BE2C (cell line): ENCODE measurements around the gene LRIF1.

Source experiments
- DNase-seq: peaks from one replicate; pipeline ENCODE4 v3.0.0-alpha.2; 2020
- H3K27me3 ChIP-seq: fragments of 250-450 bp; sonication (Bioruptor Pico); 2 replicates; pipeline ENCODE4 v1.5.1; 2020; ENCODE audit warnings: mild to moderate bottlenecking
- H3K36me3 ChIP-seq: fragments of 250-450 bp; sonication (Bioruptor Pico); 2 replicates; pipeline ENCODE4 v1.5.1; 2020; ENCODE audit warnings: mild to moderate bottlenecking
- H3K4me1 ChIP-seq: fragments of 250-450 bp; sonication (Bioruptor Pico); 2 replicates; pipeline ENCODE4 v1.5.1; 2020
- H3K4me3 ChIP-seq: 2 replicates; pipeline ENCODE4 v1.5.1; 2011; ENCODE audit warnings: low read depth, low read length
- H3K9me3 ChIP-seq: fragments of 250-450 bp; sonication (Bioruptor Pico); 2 replicates; pipeline ENCODE4 v1.5.1; 2020
- CTCF ChIP-seq: IDR thresholded peaks from 2 replicates; pipeline ENCODE4 v1.5.1; 2012; ENCODE audit warnings: mild to moderate bottlenecking, low read depth, low read length

Gene LRIF1

GRCh38 chr1:110914676-110915075 is 49.0 kb downstream of the LRIF1 start:
- TF ChIP-seq CTCF: no peak
- Histone ChIP-seq H3K9me3 (no peaks in the 10 kb centered on the region), H3K4me1 (no peaks in the 10 kb centered on the region), H3K27me3 (no peaks in the 10 kb centered on the region; the same call in 1 of the 2 replicates), H3K36me3 (no peaks in the 10 kb centered on the region), H3K4me3 (no peak overlapping the region)
- DNase-seq: no peak

- Histone ChIP-seq H3K9me3 (no peaks in the 10 kb centered on the region), H3K36me3 (no peaks in the 10 kb centered on the region)
Observed at GRCh38 chr1:110912784-110913183, 50.9 kb downstream of the LRIF1 start.

GRCh38 chr1:110903853-110904500 is 59.7 kb downstream of the LRIF1 start:
- DNase-seq: no peak
- H3K9me3 ChIP-seq: no peaks in the 10 kb centered on the region
- no peaks in the 10 kb centered on the region for H3K4me1 ChIP-seq
- no peak for TF ChIP-seq CTCF
- no peak overlapping the region for H3K4me3 ChIP-seq
- H3K27me3 ChIP-seq: no peaks in the 10 kb centered on the region
- no peaks in the 10 kb centered on the region for H3K36me3 ChIP-seq

More at GRCh38 chr1:110912784-110913183, 50.9 kb downstream of the LRIF1 start:
- no peak for TF ChIP-seq CTCF
- Histone ChIP-seq H3K27me3 (no peaks in the 10 kb centered on the region), H3K4me1 (no peaks in the 10 kb centered on the region), H3K4me3 (no peak overlapping the region)
- DNase-seq: no peak

GRCh38 chr1:110902820-110903463 is 60.8 kb downstream of the LRIF1 start:
- Histone ChIP-seq H3K4me3 (no peak overlapping the region), H3K27me3 (peaks cover 5% of the 10 kb centered on the region; the same call in 1 of the 2 replicates), H3K36me3 (no peaks in the 10 kb centered on the region), H3K9me3 (no peaks in the 10 kb centered on the region), H3K4me1 (no peaks in the 10 kb centered on the region)
- TF ChIP-seq CTCF: no peak
- no peak for DNase-seq

- no peak for DNase-seq
- no peak for TF ChIP-seq CTCF
Observed at GRCh38 chr1:110899458-110899843, 64.3 kb downstream of the LRIF1 start.

More at GRCh38 chr1:110899458-110899843, 64.3 kb downstream of the LRIF1 start:
- H3K4me1 ChIP-seq: no peaks in the 10 kb centered on the region
- H3K9me3 ChIP-seq: no peaks in the 10 kb centered on the region
- no peak overlapping the region for H3K4me3 ChIP-seq
- H3K36me3 ChIP-seq: no peaks in the 10 kb centered on the region
- peaks cover 13% of the 10 kb centered on the region for H3K27me3 ChIP-seq
